Neural cell (in vitro differentiated cells): ENCODE data around the gene COLQ.

Source experiments
- CTCF ChIP-seq: fragments of 450-650 bp; IDR thresholded peaks from 2 replicates; pipeline ENCODE4 v1.5.1; 2014; ENCODE audit warnings: antibody characterized with exemption, mild to moderate bottlenecking, moderate library complexity; ENCODE audit not compliant: poor library complexity, severe bottlenecking
- EP300 ChIP-seq: fragments of 450-650 bp; conservative IDR thresholded peaks from 2 replicates; pipeline ENCODE4 v1.6.1; 2014; ENCODE audit warnings: antibody characterized with exemption, mild to moderate bottlenecking, moderate library complexity; ENCODE audit not compliant: poor library complexity, severe bottlenecking
- EZH2 ChIP-seq: fragments of 200-600, 300-800 bp; shearing (Covaris generic), sonication (generic); IDR thresholded peaks from 2 replicates; pipeline ENCODE4 v1.6.1; 2014; ENCODE audit warnings: antibody characterized with exemption, low read length, borderline replicate concordance, mild to moderate bottlenecking; ENCODE audit not compliant: insufficient read depth, poor library complexity, severe bottlenecking
- MXI1 ChIP-seq: fragments of 450-650 bp; conservative IDR thresholded peaks from 2 replicates; pipeline ENCODE4 v1.6.1; 2014; ENCODE audit warnings: antibody characterized with exemption, mild to moderate bottlenecking; ENCODE audit not compliant: poor library complexity, severe bottlenecking
- POLR2AphosphoS5 ChIP-seq: IDR thresholded peaks from 2 replicates; pipeline ENCODE4 v1.6.1; 2012
- REST ChIP-seq: IDR thresholded peaks from 2 replicates; pipeline ENCODE4 v1.6.1; 2012; ENCODE audit warnings: borderline replicate concordance
- SMC3 ChIP-seq: fragments of 450-650 bp; conservative IDR thresholded peaks from 2 replicates; pipeline ENCODE4 v1.6.1; 2014; ENCODE audit warnings: antibody characterized with exemption, mild to moderate bottlenecking, moderate library complexity; ENCODE audit not compliant: poor library complexity
- TAF1 ChIP-seq: IDR thresholded peaks from 2 replicates; pipeline ENCODE4 v1.6.1; 2012; ENCODE audit warnings: low read depth

GRCh38 chr3:15497964-15498363 lies 23.5 kb downstream of the COLQ start:
- TF ChIP-seq CTCF (no peak), POLR2AphosphoS5 (no peak), EZH2 (no peak), SMC3 (no peak), EP300 (no peak), MXI1 (no peak), TAF1 (no peak), REST (no peak)
